ENCODE measurements around the gene ALK.

DNA sequence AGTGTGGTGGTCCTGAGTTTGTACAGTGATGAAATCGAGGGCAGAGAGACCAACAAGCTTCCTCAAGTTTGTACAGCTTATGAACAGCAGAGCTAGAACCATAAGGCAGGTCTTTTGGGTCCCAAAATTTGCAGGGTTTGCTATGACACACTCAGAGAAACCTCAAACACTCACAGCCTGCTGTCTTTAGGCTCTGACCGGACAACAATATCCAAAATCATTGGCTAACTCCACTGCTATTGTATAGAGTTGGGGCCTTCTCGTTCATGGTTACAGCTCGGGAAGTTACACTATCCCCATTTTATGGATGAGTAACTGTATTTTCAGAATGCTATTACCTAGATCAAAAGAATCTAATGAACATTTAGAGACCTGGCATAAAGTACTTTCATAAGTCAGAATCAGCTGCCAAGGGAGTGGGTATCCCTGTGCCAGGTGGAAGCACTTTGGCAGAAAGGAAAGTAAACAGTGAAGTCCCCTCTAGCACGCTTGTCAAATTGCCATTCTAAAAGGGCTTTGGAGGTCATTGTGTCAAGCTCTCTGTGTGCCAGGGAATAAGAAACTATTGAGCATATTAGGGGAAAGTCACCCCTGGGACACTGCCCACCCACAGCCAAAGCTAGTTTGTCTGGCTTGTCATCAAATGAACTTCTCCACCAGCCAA, 331.8 kb downstream of the ALK start:
- no peak for TF ChIP-seq CTCF (IDR thresholded peaks at IDR 0.05)
- no peak for TF ChIP-seq JUNB (IDR thresholded peaks at IDR 0.05)

Data from A549 (cell line).